ENCODE measurements around the gene F2RL2.

DNA sequence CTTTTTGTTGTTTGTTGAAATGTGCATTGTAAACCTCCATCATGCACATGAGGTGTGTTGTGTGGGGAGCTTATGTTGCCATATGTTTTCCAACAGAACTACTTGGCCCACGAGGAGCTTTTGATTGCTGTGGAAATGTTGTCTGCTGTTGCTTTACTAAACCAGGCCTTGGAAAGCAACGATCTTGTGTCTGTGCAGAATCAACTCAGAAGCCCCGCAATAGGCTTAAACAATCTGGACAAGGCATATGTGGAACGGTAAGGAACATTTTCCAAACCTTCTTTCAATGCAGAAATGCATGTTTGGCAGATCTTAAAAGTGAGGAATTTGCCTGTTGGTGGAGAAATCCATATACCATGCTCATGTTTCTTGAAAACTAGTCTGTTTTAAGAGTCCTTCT lies 22.5 kb downstream of the F2RL2 start:
- TF ChIP-seq, protein P1, sequence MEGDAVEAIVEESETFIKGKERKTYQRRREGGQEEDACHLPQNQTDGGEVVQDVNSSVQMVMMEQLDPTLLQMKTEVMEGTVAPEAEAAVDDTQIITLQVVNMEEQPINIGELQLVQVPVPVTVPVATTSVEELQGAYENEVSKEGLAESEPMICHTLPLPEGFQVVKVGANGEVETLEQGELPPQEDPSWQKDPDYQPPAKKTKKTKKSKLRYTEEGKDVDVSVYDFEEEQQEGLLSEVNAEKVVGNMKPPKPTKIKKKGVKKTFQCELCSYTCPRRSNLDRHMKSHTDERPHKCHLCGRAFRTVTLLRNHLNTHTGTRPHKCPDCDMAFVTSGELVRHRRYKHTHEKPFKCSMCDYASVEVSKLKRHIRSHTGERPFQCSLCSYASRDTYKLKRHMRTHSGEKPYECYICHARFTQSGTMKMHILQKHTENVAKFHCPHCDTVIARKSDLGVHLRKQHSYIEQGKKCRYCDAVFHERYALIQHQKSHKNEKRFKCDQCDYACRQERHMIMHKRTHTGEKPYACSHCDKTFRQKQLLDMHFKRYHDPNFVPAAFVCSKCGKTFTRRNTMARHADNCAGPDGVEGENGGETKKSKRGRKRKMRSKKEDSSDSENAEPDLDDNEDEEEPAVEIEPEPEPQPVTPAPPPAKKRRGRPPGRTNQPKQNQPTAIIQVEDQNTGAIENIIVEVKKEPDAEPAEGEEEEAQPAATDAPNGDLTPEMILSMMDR (IDR thresholded peaks at IDR 0.05; ENCODE audit: low read length) = no peak
- no peak for TF ChIP-seq EZH2 (optimal IDR thresholded peaks at IDR 0.05; ENCODE audit: low read depth, low read length)
- TF ChIP-seq EZH2phosphoT487 (IDR thresholded peaks at IDR 0.05; ENCODE audit: low read length) = no peak

All from MM.1S (cell line).